Measurements from ENCODE around the gene BRINP2.

BRINP2 gene

DNA sequence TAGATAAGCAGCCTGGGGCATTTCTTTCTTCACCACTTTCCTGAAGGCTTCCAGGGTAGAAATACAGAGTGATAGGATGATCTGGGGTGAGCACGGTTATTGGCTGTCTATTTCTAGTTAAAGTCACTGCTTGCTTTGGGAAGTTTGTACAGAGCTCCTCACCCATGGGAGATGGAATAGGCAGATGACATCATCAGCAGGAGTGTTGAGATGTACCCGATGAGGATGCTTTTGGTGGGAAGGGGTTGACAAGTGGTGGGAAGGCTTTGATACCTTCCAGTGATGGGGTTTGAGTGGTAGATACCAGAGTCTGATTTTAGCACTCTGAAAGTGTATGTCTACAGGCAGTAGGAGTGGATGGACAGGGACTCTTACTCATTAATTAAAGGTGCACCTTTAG lies 112.6 kb downstream of the BRINP2 start:
- no peak for DNase-seq
- TF ChIP-seq GATA1 (IDR thresholded peaks at IDR 0.05; ENCODE audit: low read depth, low read length) (no peak), POLR2A (IDR thresholded peaks at IDR 0.05; ENCODE audit: low read length) (no peak)

- TF ChIP-seq GATA1 (IDR thresholded peaks at IDR 0.05; ENCODE audit: low read depth, low read length): no peak
- no peak for TF ChIP-seq POLR2A (IDR thresholded peaks at IDR 0.05; ENCODE audit: low read length)
- DNase-seq: no peak
Observed at GRCh38 chr1:177286396-177286795, 115.6 kb downstream of the BRINP2 start.

- no peak for DNase-seq
Observed at GRCh38 chr1:177287270-177287669, 116.5 kb downstream of the BRINP2 start.

GRCh38 chr1:177287994-177288393 lies 117.2 kb downstream of the BRINP2 start:
- no peak for TF ChIP-seq POLR2A (IDR thresholded peaks at IDR 0.05; ENCODE audit: low read length)
- TF ChIP-seq GATA1 (IDR thresholded peaks at IDR 0.05; ENCODE audit: low read depth, low read length): no peak
- DNase-seq: no peak

More at GRCh38 chr1:177287270-177287669, 116.5 kb downstream of the BRINP2 start:
- TF ChIP-seq POLR2A (IDR thresholded peaks at IDR 0.05; ENCODE audit: low read length) (no peak), GATA1 (IDR thresholded peaks at IDR 0.05; ENCODE audit: low read depth, low read length) (no peak)

GRCh38 chr1:177289532-177289931 lies 118.8 kb downstream of the BRINP2 start:
- TF ChIP-seq POLR2A (IDR thresholded peaks at IDR 0.05; ENCODE audit: low read length) (no peak), GATA1 (IDR thresholded peaks at IDR 0.05; ENCODE audit: low read depth, low read length) (no peak)
- DNase-seq: no peak

- no peak for DNase-seq
- no peak for TF ChIP-seq POLR2A (IDR thresholded peaks at IDR 0.05; ENCODE audit: low read length)
- TF ChIP-seq GATA1 (IDR thresholded peaks at IDR 0.05; ENCODE audit: low read depth, low read length): no peak
Observed at GRCh38 chr1:177300431-177300830, 129.7 kb downstream of the BRINP2 start.

DNA sequence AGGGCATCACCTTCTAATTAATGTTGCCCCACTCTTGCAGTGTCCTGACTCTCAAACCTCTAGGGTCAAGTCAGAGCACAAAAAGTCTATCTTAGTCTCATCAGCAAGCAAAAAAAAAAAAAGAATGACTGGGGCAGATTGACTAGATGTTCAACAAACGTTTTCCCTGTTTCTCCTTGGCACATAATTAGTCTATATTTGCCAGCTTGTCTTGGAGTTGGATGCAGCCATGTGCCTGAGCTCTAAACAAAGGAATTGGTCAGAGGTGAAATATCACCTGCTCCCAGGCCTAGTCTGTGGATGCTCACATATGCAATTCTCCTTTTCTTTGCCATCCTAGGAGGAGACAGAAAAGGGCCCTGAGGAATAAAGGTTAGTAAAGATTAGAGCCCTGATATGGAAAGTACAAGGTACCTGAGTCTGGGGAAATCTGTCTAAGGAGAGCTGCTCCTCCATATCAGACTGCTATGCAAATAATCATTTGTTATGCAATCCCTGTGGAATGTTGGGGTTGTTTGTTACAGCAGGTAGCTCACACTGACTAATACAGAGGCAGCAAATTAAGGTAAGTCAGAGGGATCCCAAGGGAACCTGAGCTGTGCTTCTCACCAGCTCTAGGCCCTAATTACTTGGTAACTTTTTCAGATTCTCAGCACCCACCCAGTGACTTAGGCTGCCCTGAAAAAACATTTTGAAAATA lies 130.8 kb downstream of the BRINP2 start:
- no peak for DNase-seq
- TF ChIP-seq POLR2A (IDR thresholded peaks at IDR 0.05; ENCODE audit: low read length) (no peak), GATA1 (IDR thresholded peaks at IDR 0.05; ENCODE audit: low read depth, low read length) (no peak)

DNA sequence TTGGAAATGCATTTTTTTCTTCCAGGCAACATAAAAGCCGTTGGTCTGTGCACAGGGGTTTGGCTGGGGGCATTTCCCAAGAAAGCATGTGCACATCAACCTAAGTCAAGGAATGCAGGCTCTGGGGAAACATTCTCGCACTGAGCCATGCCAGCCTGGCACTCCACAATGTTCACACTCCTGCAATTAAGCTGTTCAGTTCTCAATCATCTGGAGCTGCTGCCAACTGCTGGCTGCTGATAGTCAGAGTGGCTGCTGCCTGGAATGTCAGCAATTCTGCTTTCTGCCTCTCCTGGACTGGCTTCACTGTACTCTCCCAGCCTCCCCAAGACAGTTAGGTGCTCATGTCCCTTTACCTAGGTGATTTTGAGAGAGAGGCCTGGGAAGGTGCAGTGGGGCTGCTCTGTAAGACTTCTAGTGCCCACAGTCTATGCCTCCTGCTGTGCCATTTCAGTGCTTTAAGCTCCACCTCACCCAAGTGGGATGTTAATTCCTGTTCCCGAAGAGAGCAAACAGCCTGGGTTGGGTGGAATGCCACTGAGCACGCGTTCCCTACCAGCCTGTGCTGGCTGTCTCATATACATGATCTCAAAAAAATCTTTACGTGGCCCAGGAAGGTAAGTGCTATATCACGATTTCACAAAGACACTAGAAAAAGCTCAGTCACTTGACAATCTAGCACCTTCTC lies 131.7 kb downstream of the BRINP2 start:
- no peak for TF ChIP-seq POLR2A (IDR thresholded peaks at IDR 0.05; ENCODE audit: low read length)
- TF ChIP-seq GATA1 (IDR thresholded peaks at IDR 0.05; ENCODE audit: low read depth, low read length): no peak
- no peak for DNase-seq

DNA sequence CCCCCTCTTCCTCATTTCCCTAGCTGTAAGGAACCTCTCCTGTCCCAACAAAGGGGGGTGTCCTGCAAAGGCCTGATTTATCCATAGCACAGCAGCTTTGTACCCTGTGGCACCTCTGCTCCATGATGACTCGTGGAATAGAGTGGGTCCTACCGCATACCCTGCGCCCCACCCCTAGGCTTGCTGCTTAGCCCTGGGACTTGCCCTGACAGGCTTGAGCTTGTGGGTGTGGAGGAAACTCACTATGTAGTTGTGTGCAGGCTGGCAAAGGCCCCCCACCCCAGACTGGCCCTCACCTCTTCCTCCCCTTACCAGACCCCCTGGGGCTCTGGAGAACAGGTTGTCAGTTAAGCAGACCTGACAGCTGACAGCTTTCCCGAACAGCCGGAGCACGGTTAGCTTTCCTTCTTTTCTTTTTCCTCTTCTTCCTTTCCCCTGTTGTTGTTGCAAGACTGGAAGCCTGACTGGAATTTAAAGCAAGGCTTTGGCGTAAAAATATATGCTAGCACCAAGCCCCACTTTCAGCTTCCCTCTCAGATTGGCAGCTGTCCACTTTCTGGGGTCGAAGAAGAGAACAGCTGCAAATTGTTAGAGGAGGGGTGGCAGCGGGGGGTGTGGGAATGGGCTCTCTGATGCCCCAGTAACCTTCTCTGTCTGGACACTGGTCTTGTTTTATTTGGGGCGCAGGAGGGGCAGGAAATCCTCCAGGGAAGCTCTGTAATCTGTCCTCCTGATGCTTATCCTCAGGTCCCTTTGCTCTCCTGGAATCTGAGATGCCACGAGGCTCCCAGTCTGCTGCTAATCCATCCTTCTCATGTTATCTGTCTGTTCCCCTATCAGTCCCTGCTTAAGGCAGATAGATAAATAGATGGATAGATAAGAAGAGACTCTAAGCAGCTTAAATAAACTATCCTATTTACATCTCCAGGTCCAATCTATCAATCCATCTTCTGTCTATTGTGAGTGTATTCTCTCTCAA lies 134.6 kb downstream of the BRINP2 start:
- TF ChIP-seq POLR2A (IDR thresholded peaks at IDR 0.05; ENCODE audit: low read length) (no peak), GATA1 (IDR thresholded peaks at IDR 0.05; ENCODE audit: low read depth, low read length) (no peak)
- no peak for DNase-seq

DNA sequence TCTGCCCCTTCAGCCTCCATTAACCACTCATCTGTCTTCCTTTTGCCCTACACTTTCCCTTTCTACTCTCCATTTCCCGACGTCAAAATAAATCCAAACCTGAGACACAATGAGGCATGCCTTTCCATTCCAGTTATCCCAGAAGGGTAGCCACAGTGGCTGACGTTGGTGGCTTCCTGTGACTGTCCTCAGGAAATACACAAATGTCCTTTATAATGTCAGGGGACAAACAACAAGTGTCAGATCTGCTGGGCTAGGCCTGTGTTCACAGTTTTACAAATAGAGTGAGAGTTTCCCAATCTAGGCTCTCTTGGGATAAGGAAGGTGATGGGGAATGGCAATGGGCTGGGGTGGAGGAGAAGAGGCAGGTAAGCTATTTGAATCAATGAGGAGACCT lies 135.3 kb downstream of the BRINP2 start:
- TF ChIP-seq GATA1 (IDR thresholded peaks at IDR 0.05; ENCODE audit: low read depth, low read length): no peak
- TF ChIP-seq POLR2A (IDR thresholded peaks at IDR 0.05; ENCODE audit: low read length): no peak
- DNase-seq: no peak

DNA sequence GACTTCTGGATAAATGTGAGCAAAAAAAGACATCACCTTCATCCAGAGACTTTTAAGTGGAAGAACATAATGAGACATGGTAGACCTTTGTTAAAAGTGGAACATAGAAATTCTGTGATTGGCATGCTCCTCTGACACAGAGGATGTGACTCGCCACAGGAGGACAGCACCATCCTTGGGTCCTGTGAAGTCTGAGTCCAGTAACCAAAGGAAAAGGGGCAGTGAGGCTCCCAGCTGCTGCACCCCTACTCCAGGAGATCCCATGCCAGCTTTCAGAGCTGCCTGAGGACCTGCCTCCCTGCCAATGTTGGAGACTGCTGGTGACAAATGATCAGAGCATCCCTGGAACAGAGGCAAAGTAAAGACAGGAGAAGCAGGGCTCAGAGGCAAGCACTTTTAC lies 136.2 kb downstream of the BRINP2 start:
- no peak for DNase-seq
- no peak for TF ChIP-seq GATA1 (IDR thresholded peaks at IDR 0.05; ENCODE audit: low read depth, low read length)

- TF ChIP-seq POLR2A (IDR thresholded peaks at IDR 0.05; ENCODE audit: low read length) (no peak), GATA1 (IDR thresholded peaks at IDR 0.05; ENCODE audit: low read depth, low read length) (no peak)
- DNase-seq: no peak
Observed at GRCh38 chr1:177307771-177308170, 137.0 kb downstream of the BRINP2 start.

GRCh38 chr1:177309880-177310279 lies 139.1 kb downstream of the BRINP2 start:
- no peak for DNase-seq
- TF ChIP-seq GATA1 (IDR thresholded peaks at IDR 0.05; ENCODE audit: low read depth, low read length) (no peak), POLR2A (IDR thresholded peaks at IDR 0.05; ENCODE audit: low read length) (no peak)

DNA sequence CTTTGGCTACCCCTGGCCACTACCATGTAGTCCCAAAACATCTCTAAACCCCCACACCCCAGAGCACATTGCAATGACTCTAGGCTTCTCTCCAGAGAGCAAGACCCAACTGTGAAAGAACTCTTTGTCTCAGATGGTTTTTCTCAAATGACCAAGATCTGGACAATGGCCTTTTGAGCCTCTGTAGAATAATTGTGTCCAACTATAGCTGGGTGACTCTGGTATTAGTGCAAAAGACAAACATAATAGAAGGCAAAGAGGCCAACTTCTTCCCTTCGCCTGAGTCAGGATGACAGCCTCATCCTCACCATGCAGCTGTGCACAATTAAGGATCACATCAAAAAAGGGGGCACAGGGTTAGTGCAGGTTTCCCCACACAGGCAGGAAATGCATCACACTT lies 139.6 kb downstream of the BRINP2 start:
- no peak for TF ChIP-seq POLR2A (IDR thresholded peaks at IDR 0.05; ENCODE audit: low read length)
- TF ChIP-seq GATA1 (IDR thresholded peaks at IDR 0.05; ENCODE audit: low read depth, low read length): no peak
- no peak for DNase-seq
